H1 (cell line): ENCODE data around the gene CAPN8. TPM values are rescaled to one million over a fixed set of nuclear protein-coding genes. Genes with fewer than 3 reads are reported as not detected.

Source experiments
- CBX8 ChIP-seq: fragments of 300-800, 300-1000 bp; sonication (generic); IDR thresholded peaks from 2 replicates; pipeline ENCODE4 v1.7.1; 2016; ENCODE audit warnings: low read depth, low read length, borderline replicate concordance
- CHD7 ChIP-seq: fragments of 300-600 bp; sonication (generic); IDR thresholded peaks from 2 replicates; pipeline ENCODE4 v1.7.1; 2012; ENCODE audit warnings: low read length, moderate library complexity, mild to moderate bottlenecking, inconsistent platforms; ENCODE audit not compliant: insufficient replicate concordance
- polyA plus RNA-seq, 7 experiments: library from polyadenylated mRNA; depleted of rRNA in 3 of 7; stranded (reverse) in 5 of 7; unstranded in 2 of 7; fragments of >200 nt in 5 of 7; fragments of 200-250 nt in 2 of 7; gene quantifications; 1 replicate in 5 of 7; 2 replicates in 1 of 7; 4 replicates in 1 of 7; pipeline versions ENCODE4 v1.2.1 to v1.2.3, GENCODE V29; 2011 to 2013; ENCODE audit warnings: missing spikeins in 2 of 7, mixed read lengths in 2 of 7
- total RNA-seq: library from RNA; stranded (reverse); fragmentation: NEBNext Ultra II Directional; extraction: Animal tissue kit (Norgen Biotek cat#: 25700); gene quantifications from 2 replicates; pipeline ENCODE4 v1.2.1, GENCODE V29; 2021

Gene CAPN8
- total and polyA plus RNA-seq, 2 of the 8 experiments (the other 6 are each of a cell fraction or from before 2014, with no cell fraction given), result 0.20 to 0.26 TPM

GRCh38 chr1:223547316-223548114 is 118.0 kb downstream of the CAPN8 start (continued):
- TF ChIP-seq CHD7 (no peak), CBX8 (no peak)
